GM12878 (cell line): ENCODE data around the gene IRF8. TPM values are rescaled to one million over a fixed set of nuclear protein-coding genes. Genes with fewer than 3 reads are reported as not detected.
A peak's percentile ranks its signal among the peaks of the same experiment; 100 is the strongest.

ENCODE experiments used
- ATF7 ChIP-seq: fragments of 450-650 bp; IDR thresholded peaks from 2 replicates; pipeline ENCODE4 v1.6.1; 2016; ENCODE audit warnings: low read depth, mild to moderate bottlenecking
- CEBPB ChIP-seq, 2 experiments: fragments of 150-350 bp in 1 of 2; IDR thresholded peaks; 2 replicates each; pipeline ENCODE4 v1.6.1; 2012 to 2014; ENCODE audit warnings: low read depth in 2 of 2, low read length in 2 of 2, borderline replicate concordance in 1 of 2, inconsistent platforms in 1 of 2
- CHD2 ChIP-seq: IDR thresholded peaks from 2 replicates; pipeline ENCODE4 v1.6.1; 2011; ENCODE audit warnings: low read depth, low read length, improper control_type of control experiment, borderline replicate concordance
- DPF2 ChIP-seq: fragments of 450-650 bp; IDR thresholded peaks from 2 replicates; pipeline ENCODE4 v1.6.1; 2017; ENCODE audit warnings: mild to moderate bottlenecking
- ETV6 ChIP-seq, 2 experiments: fragments of 450-650 bp in 1 of 2; IDR thresholded peaks in 1 of 2; conservative IDR thresholded peaks in 1 of 2; 2 replicates each; pipeline ENCODE4 v1.6.1; 2014; ENCODE audit warnings: antibody characterized with exemption in 1 of 2, borderline replicate concordance in 1 of 2, low read depth in 1 of 2, mild to moderate bottlenecking in 1 of 2, moderate library complexity in 1 of 2
- GABPA ChIP-seq: IDR thresholded peaks from 2 replicates; pipeline ENCODE4 v1.6.1; 2014; ENCODE audit warnings: antibody characterized with exemption, low read depth, mild to moderate bottlenecking, inconsistent platforms
- GATAD2B ChIP-seq: fragments of 450-650 bp; conservative IDR thresholded peaks from 2 replicates; pipeline ENCODE4 v1.6.1; 2017; ENCODE audit warnings: low read depth, mild to moderate bottlenecking, moderate library complexity
- MTA2 ChIP-seq: fragments of 450-650 bp; IDR thresholded peaks from 2 replicates; pipeline ENCODE4 v1.6.1; 2016; ENCODE audit warnings: low read depth, mild to moderate bottlenecking, moderate library complexity
- RB1 ChIP-seq: fragments of 450-650 bp; formaldehyde crosslinking; IDR thresholded peaks from 2 replicates; pipeline ENCODE4 v1.6.1; 2017; ENCODE audit warnings: mild to moderate bottlenecking, borderline replicate concordance
- SIX5 ChIP-seq: IDR thresholded peaks from 2 replicates; pipeline ENCODE4 v1.6.1; 2011; ENCODE audit warnings: mild to moderate bottlenecking, low read depth, low read length, moderate library complexity; ENCODE audit not compliant: severe bottlenecking
- SMAD1 ChIP-seq: fragments of 450-650 bp; IDR thresholded peaks from 2 replicates; pipeline ENCODE4 v1.6.1; 2018; ENCODE audit warnings: mild to moderate bottlenecking, low read depth; ENCODE audit not compliant: partially characterized antibody
- SPI1 ChIP-seq: IDR thresholded peaks from 2 replicates; pipeline ENCODE4 v1.6.1; 2011; ENCODE audit warnings: low read depth, mild to moderate bottlenecking, low read length, moderate library complexity, borderline replicate concordance; ENCODE audit not compliant: insufficient read depth
- STAT1 ChIP-seq: fragments of 450-650 bp; conservative IDR thresholded peaks from 2 replicates; pipeline ENCODE4 v1.6.1; 2014; ENCODE audit warnings: antibody characterized with exemption, mild to moderate bottlenecking
- STAT3 ChIP-seq: IDR thresholded peaks from 2 replicates; pipeline ENCODE4 v1.6.1; 2011; ENCODE audit warnings: low read depth, low read length, improper control_type of control experiment
- polyA plus RNA-seq, 11 experiments: library from polyadenylated mRNA; depleted of rRNA in 4 of 11; unstranded in 6 of 11; stranded (reverse) in 5 of 11; fragments of >200 nt; fragmentation: Nextera tagmentation in 4 of 11; fragmentation: Illumina TruSeq in 1 of 11; extraction: Ambion mirVana in 4 of 11; extraction: Trizol in 1 of 11; gene quantifications; 1 replicate in 1 of 11; 2 replicates in 10 of 11; pipeline versions ENCODE4 v1.2.1 to v1.2.3, GENCODE V29; 2011 to 2016; ENCODE audit warnings: inconsistent platforms in 2 of 11, missing spikeins in 2 of 11, low read depth in 1 of 11
- total RNA-seq, 4 experiments: library from RNA; depleted of rRNA in 3 of 4; stranded (reverse); fragments of >200 nt in 3 of 4; fragmentation: Illumina TruSeq in 1 of 4; extraction: Trizol in 1 of 4; gene quantifications; 2 replicates each; pipeline versions ENCODE4 v1.2.1 to v1.2.3, GENCODE V29; 2013 to 2021
- TF ChIP-seq, protein P1 (sequence below): IDR thresholded peaks from 2 replicates; pipeline ENCODE4 v1.6.1; 2011; ENCODE audit warnings: borderline replicate concordance, low read depth, mild to moderate bottlenecking, moderate library complexity, low read length; ENCODE audit not compliant: insufficient read depth, poor library complexity, severe bottlenecking
- TF ChIP-seq, protein P2 (sequence below): fragments of 450-650 bp; conservative IDR thresholded peaks from 2 replicates; pipeline ENCODE4 v1.6.1; 2017; ENCODE audit warnings: mild to moderate bottlenecking, moderate library complexity
- TF ChIP-seq, protein P3 (sequence below): fragments of 450-650 bp; formaldehyde crosslinking; IDR thresholded peaks from 2 replicates; pipeline ENCODE4 v1.4.0; 2022; ENCODE audit warnings: mild to moderate bottlenecking, moderate library complexity
- TF ChIP-seq, protein P4 (sequence below): fragments of 450-650 bp; IDR thresholded peaks from 2 replicates; pipeline ENCODE4 v1.6.1; 2018; ENCODE audit warnings: mild to moderate bottlenecking, low read depth, moderate library complexity; ENCODE audit not compliant: partially characterized antibody

Gene IRF8
- total and polyA plus RNA-seq, 10 of the 15 experiments (the other 5 are each of a cell fraction or from before 2014, with no cell fraction given) = 17.1 to 237 (median 172) TPM

DNA sequence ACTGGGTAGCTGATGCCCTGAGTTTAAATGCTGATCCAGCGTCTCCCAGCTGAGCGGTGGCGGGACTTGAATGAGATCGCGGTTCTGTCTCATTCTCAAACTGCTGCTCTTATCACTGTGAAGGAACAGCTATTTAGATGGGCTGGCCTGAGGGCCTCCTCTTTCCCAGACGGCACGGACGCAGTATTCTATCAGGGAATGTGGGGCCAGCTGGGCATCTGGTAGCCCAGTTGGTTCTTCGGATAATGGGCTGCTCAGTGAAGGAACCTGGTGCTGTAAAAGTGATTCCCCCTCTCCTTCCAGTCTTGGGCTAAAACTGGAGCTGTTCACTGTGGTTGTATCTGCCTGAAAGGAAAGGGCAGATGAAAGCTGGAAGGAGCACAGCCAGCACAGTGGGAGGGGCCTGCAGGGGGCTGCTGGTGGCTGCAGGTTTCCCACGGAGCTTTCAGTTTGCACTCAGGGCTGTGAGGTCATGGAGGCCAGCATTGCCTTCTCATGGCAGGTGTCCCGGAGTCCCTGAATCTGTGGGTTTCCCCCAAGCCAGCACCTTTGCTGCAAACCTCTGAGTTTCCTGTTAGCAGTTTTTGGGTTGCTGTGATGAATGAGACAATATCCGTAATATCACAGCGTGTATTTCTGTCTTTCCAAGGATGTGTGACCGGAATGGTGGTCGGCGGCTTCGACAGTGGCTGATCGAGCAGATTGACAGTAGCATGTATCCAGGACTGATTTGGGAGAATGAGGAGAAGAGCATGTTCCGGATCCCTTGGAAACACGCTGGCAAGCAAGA is 3.6 kb downstream of the IRF8 start (continued):
- TF ChIP-seq ETV6 (conservative IDR thresholded peaks at IDR 0.05 in 1 of 2, IDR thresholded peaks at IDR 0.05 in 1 of 2; ENCODE audit: borderline replicate concordance in 1 of 2, low read depth in 1 of 2) (peak in 1 of 2 experiments; percentile 83; a peak in 2 of 4 replicates), SMAD1 (no peak), GABPA (0 out of 2 replicates have a peak, but pooled peaks have one; percentile 50), RB1 (no peak), STAT1 (0 out of 2 replicates have a peak, but pooled peaks have one; percentile 14), CHD2 (peak; percentile 72; the same call in 1 of the 2 replicates), DPF2 (peak; percentile 50; the same call in 1 of the 2 replicates), STAT3 (peak; percentile 93; the same call in 1 of the 2 replicates), GATAD2B (peak; percentile 90), MTA2 (peak; percentile 55; the same call in 1 of the 2 replicates), CEBPB (IDR thresholded peaks at IDR 0.05; ENCODE audit: borderline replicate concordance in 1 of 2, low read depth in 2 of 2, low read length in 2 of 2) (0 out of 4 replicates have a peak, but pooled peaks of 1 of the 2 experiments have one; percentile 46), SIX5 (no peak), SPI1 (0 out of 2 replicates have a peak, but pooled peaks have one; percentile 34), ATF7 (peak; percentile 91)
- TF ChIP-seq, protein P1, sequence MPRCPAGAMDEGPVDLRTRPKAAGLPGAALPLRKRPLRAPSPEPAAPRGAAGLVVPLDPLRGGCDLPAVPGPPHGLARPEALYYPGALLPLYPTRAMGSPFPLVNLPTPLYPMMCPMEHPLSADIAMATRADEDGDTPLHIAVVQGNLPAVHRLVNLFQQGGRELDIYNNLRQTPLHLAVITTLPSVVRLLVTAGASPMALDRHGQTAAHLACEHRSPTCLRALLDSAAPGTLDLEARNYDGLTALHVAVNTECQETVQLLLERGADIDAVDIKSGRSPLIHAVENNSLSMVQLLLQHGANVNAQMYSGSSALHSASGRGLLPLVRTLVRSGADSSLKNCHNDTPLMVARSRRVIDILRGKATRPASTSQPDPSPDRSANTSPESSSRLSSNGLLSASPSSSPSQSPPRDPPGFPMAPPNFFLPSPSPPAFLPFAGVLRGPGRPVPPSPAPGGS = peak; percentile 93
- TF ChIP-seq, protein P2, sequence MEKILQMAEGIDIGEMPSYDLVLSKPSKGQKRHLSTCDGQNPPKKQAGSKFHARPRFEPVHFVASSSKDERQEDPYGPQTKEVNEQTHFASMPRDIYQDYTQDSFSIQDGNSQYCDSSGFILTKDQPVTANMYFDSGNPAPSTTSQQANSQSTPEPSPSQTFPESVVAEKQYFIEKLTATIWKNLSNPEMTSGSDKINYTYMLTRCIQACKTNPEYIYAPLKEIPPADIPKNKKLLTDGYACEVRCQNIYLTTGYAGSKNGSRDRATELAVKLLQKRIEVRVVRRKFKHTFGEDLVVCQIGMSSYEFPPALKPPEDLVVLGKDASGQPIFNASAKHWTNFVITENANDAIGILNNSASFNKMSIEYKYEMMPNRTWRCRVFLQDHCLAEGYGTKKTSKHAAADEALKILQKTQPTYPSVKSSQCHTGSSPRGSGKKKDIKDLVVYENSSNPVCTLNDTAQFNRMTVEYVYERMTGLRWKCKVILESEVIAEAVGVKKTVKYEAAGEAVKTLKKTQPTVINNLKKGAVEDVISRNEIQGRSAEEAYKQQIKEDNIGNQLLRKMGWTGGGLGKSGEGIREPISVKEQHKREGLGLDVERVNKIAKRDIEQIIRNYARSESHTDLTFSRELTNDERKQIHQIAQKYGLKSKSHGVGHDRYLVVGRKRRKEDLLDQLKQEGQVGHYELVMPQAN = no peak; the same call in 1 of the 2 replicates
- TF ChIP-seq, protein P3, sequence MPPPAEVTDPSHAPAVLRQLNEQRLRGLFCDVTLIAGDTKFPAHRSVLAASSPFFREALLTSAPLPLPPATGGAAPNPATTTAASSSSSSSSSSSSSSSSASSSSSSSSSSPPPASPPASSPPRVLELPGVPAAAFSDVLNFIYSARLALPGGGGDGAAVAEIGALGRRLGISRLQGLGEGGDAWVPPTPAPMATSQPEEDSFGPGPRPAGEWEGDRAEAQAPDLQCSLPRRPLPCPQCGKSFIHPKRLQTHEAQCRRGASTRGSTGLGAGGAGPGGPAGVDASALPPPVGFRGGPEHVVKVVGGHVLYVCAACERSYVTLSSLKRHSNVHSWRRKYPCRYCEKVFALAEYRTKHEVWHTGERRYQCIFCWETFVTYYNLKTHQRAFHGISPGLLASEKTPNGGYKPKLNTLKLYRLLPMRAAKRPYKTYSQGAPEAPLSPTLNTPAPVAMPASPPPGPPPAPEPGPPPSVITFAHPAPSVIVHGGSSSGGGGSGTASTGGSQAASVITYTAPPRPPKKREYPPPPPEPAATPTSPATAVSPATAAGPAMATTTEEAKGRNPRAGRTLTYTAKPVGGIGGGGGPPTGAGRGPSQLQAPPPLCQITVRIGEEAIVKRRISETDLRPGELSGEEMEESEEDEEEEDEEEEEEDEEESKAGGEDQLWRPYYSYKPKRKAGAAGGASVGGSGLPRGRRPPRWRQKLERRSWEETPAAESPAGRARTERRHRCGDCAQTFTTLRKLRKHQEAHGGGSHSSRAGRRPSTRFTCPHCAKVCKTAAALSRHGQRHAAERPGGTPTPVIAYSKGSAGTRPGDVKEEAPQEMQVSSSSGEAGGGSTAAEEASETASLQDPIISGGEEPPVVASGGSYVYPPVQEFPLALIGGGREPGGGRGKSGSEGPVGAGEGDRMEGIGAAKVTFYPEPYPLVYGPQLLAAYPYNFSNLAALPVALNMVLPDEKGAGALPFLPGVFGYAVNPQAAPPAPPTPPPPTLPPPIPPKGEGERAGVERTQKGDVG (CRISPR knock-in tag) = no peak
- TF ChIP-seq, protein P4, sequence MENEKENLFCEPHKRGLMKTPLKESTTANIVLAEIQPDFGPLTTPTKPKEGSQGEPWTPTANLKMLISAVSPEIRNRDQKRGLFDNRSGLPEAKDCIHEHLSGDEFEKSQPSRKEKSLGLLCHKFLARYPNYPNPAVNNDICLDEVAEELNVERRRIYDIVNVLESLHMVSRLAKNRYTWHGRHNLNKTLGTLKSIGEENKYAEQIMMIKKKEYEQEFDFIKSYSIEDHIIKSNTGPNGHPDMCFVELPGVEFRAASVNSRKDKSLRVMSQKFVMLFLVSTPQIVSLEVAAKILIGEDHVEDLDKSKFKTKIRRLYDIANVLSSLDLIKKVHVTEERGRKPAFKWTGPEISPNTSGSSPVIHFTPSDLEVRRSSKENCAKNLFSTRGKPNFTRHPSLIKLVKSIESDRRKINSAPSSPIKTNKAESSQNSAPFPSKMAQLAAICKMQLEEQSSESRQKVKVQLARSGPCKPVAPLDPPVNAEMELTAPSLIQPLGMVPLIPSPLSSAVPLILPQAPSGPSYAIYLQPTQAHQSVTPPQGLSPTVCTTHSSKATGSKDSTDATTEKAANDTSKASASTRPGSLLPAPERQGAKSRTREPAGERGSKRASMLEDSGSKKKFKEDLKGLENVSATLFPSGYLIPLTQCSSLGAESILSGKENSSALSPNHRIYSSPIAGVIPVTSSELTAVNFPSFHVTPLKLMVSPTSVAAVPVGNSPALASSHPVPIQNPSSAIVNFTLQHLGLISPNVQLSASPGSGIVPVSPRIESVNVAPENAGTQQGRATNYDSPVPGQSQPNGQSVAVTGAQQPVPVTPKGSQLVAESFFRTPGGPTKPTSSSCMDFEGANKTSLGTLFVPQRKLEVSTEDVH = peak; percentile 9
